8988T (cell line): ENCODE measurements around the gene COL27A1.

ENCODE experiments used
- DNase-seq: peaks from one replicate; pipeline ENCODE4 v3.0.0; 2011

COL27A1 gene

GRCh38 chr9:114169029-114169951 lies 14.0 kb downstream of the COL27A1 start:
- DNase-seq: no peak

GRCh38 chr9:114169952-114170770 lies 14.8 kb downstream of the COL27A1 start:
- DNase-seq: no peak

- no peak for DNase-seq
Measured at GRCh38 chr9:114170771-114171461, 15.6 kb downstream of the COL27A1 start.

- DNase-seq: no peak
Measured at GRCh38 chr9:114171500-114171899, 16.2 kb downstream of the COL27A1 start.

- no peak for DNase-seq
Measured at GRCh38 chr9:114172981-114173833, 17.9 kb downstream of the COL27A1 start.

- no peak for DNase-seq
Measured at GRCh38 chr9:114174557-114174875, 19.2 kb downstream of the COL27A1 start.

GRCh38 chr9:114174876-114175771 lies 19.8 kb downstream of the COL27A1 start:
- no peak for DNase-seq

GRCh38 chr9:114176624-114177291 lies 21.4 kb downstream of the COL27A1 start:
- no peak for DNase-seq

GRCh38 chr9:114177423-114178064 lies 22.2 kb downstream of the COL27A1 start:
- peak; percentile 59 for DNase-seq

- DNase-seq: no peak
Measured at GRCh38 chr9:114178076-114178475, 22.7 kb downstream of the COL27A1 start.

GRCh38 chr9:114178756-114179450 lies 23.6 kb downstream of the COL27A1 start:
- DNase-seq: no peak

- DNase-seq: no peak
Measured at GRCh38 chr9:114179516-114179915, 24.2 kb downstream of the COL27A1 start.

- no peak for DNase-seq
Measured at GRCh38 chr9:114180696-114181606, 25.6 kb downstream of the COL27A1 start.

GRCh38 chr9:114181607-114182409 lies 26.5 kb downstream of the COL27A1 start:
- DNase-seq: no peak

- no peak for DNase-seq
Measured at GRCh38 chr9:114183006-114183405, 27.7 kb downstream of the COL27A1 start.

GRCh38 chr9:114184071-114184470 lies 28.7 kb downstream of the COL27A1 start:
- no peak for DNase-seq

- DNase-seq: no peak
Measured at GRCh38 chr9:114184866-114185265, 29.5 kb downstream of the COL27A1 start.
